ENCODE results near the gene OR6N1. TPM values are rescaled to one million over a fixed set of nuclear protein-coding genes. Genes with fewer than 3 reads are reported as not detected.

The OR6N1 gene, protein sequence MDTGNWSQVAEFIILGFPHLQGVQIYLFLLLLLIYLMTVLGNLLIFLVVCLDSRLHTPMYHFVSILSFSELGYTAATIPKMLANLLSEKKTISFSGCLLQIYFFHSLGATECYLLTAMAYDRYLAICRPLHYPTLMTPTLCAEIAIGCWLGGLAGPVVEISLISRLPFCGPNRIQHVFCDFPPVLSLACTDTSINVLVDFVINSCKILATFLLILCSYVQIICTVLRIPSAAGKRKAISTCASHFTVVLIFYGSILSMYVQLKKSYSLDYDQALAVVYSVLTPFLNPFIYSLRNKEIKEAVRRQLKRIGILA
- not detected in 2 replicates for total RNA-seq

DNA sequence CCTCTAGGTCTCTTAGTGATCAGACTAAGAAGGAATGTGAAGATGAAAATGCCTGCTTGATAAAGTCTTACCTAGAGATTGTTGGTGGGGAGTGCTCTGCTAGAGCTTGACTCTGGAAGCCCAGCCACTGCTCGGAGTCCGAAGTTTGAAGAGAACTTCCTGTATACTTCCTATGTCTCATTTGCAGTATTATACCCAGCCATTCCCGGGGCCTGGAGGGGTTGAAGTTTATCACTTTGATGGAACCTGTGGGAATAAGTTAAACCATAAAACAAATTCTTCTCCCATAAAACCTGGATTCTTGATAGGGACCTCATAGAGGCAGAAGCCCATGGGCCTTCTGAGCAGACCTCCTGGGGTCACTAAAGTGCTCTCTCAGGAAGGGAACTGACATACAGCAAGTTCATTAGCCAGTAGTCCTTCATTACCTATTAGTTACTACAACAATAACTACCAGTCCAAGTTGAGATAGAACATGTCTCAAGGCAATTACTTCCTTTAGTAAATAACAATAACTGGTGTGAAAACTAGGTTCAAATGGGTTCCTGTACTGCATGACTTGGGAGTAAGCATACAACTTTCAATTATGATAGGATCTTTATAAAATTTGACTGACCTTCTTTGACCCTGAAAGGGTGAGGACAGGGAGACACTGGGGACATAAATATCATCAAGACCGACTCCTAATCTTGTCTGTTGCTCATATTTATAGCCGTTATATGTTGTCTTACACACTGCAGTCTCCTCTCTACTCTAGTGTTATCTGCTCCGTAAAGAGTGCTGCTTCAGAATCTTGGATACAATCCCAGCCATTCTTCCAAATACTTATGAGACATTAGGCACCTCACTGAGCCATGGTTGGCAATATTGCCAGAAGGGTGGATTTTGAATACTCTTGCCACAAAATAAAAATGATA is at the start of gene OR6N1:
TSS of gene OR6N1 (minus strand) at position 246 of the 917 bp plus-strand sequence. CDS start 5,513 bp downstream, outside the sequence.

DNA sequence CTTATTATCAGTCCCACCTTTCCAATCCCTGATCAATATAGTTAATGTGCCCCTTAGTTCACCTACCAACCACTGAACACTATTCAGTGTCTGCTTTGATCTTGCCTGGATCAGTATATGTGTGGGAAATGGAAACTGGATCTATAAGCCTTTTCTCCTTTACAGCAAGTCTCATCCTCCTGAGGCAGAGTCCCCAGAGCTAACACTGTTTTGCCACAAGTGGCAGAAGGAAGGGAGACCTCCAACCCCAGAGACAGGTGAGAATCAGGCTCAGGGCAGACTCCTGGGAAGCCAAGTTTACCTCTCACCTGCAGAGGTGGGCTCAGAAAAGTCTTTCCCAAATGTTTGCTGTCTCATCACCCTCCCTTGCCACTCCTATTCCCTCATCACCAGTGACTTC is 9.1 kb upstream of the OR6N1 start, which contains the start of gene OR6N2:
TSS of gene OR6N2 (minus strand) at position 101 of the 400 bp plus-strand sequence. CDS start 3,569 bp downstream, outside the sequence.

DNA sequence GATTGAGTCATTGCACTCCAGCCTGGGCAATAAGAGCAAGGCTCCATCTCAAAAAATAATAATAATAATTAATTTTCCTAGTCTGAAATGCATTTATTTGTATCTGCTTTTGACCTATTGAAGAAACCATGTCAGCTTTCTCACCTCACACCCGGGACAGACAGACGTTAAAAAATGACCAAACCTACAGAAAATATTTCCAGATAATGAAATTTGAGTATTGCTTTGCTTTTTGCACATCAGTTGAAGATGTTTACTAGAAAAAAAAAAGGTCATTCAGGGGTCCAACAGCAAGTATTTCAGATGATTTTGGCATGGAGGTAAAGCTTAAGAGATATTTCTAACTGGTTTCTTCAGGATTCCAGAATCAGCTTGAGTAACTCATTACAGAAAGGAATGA is 17.6 kb downstream of the OR6N1 start, which contains the start of gene OR6K6:
TSS of gene OR6K6 (plus strand) at position 301 of the 400 bp plus-strand sequence. CDS start 168 bp downstream, outside the sequence.

DNA sequence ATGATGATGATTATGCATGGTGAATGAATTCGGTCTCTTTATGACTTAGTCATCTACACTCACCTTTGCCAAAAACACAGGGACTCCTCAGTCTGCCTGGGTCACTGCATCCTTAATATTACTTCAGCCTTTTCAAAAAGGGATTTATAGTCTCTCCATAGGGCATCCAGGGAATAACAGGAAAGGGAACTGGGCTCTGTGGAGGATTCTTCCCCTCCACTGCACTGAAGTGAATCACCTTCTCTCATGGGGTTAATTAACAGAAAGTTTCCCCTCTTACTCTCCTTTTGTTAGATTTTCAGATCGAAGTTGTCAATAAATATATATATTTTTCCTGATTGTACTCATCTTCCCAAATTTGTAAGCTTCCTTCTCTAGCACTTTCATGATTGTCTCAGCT is 51.4 kb downstream of the OR6N1 start, which contains the start of gene OR6K3:
TSS of gene OR6K3 (minus strand) at position 101 of the 400 bp plus-strand sequence. CDS start 2,605 bp downstream, outside the sequence.

Small RNA genes lying within 50 kb of the gene (small RNA-seq; reads per million reads assigned to genes)
- not detected for gene OR2AQ1P

Other genes starting within 250 kb of the OR6N1 start
- not detected in 2 replicates for gene OR6Y1, start 217.8 kb downstream of the OR6N1 start, total RNA-seq
- not detected in 2 replicates for gene OR6P1, start 201.6 kb downstream of the OR6N1 start, total RNA-seq
- not detected in 2 replicates for gene OR10X1, start 192.3 kb downstream of the OR6N1 start, total RNA-seq
- not detected in 2 replicates for gene OR10Z1, start 166.9 kb downstream of the OR6N1 start, total RNA-seq
- not detected in 2 replicates for gene SPTA1, start 85.5 kb downstream of the OR6N1 start, total RNA-seq
- gene OR6K2, start 71.5 kb downstream of the OR6N1 start, total RNA-seq, result not detected in 2 replicates
- not detected in 2 replicates for gene OR6K3, start 51.5 kb downstream of the OR6N1 start, total RNA-seq
- not detected in 2 replicates for gene OR6K6, start 17.5 kb downstream of the OR6N1 start, total RNA-seq
- gene OR6N2, start 9.0 kb upstream of the OR6N1 start, total RNA-seq, result not detected in 2 replicates
- gene MNDA, start 59.2 kb upstream of the OR6N1 start, total RNA-seq, result not detected in 2 replicates
- 0.12 TPM in 1 of 2 replicates, not detected in the other for gene PYHIN1, start 159.4 kb upstream of the OR6N1 start, total RNA-seq
- gene IFI16, start 237.7 kb upstream of the OR6N1 start, total RNA-seq, result 92.7 and 94.8 TPM in 2 replicates